ENCODE results near the gene TMLHE.
"Not testable (repeated sequence)": the region's sequence is repeated elsewhere in the genome, so short reads cannot be mapped to it uniquely, and the experiment has no call there.

DNA sequence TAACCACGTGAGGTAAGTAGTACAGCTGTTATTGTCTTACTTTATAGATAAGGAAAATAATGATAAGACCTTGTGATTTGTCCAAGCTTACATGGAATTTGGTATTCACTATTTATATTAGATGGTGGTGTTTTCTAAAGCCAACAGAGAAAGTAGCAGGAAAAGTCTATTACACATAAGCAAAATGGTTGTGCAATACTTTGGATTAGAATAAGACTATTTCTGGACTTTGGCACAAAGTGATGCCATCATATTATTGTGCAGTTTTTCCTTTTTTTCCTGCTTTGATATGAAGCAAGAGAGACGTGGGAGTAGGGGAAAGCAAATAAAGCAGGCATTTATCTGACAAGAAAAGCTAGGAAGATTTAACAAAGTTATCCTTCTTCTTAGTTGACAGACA, 117.6 kb downstream of the TMLHE start:
- TF ChIP-seq, protein P1, sequence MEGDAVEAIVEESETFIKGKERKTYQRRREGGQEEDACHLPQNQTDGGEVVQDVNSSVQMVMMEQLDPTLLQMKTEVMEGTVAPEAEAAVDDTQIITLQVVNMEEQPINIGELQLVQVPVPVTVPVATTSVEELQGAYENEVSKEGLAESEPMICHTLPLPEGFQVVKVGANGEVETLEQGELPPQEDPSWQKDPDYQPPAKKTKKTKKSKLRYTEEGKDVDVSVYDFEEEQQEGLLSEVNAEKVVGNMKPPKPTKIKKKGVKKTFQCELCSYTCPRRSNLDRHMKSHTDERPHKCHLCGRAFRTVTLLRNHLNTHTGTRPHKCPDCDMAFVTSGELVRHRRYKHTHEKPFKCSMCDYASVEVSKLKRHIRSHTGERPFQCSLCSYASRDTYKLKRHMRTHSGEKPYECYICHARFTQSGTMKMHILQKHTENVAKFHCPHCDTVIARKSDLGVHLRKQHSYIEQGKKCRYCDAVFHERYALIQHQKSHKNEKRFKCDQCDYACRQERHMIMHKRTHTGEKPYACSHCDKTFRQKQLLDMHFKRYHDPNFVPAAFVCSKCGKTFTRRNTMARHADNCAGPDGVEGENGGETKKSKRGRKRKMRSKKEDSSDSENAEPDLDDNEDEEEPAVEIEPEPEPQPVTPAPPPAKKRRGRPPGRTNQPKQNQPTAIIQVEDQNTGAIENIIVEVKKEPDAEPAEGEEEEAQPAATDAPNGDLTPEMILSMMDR (IDR thresholded peaks at IDR 0.05): not testable (repeated sequence)
- not testable (repeated sequence) for TF ChIP-seq POLR2A, POLR2AphosphoS5 (IDR thresholded peaks at IDR 0.05)
